GM11168 (cell line): Measurements from ENCODE around the gene PHYHIPL.
"Not testable (repeated sequence)": the region's sequence is repeated elsewhere in the genome, so short reads cannot be mapped to it uniquely, and the experiment has no call there.

Source experiments
- in situ Hi-C: fragments of 300-500 bp; cut with MboI; formaldehyde crosslinking; loops from one replicate; pipeline ENCODE4 v1.12.0; 2022; ENCODE audit warnings: low sequenced_read_pairs; ENCODE audit not compliant: unreplicated experiment

Gene PHYHIPL

GRCh38 chr10:59181668-59182067, 5.2 kb downstream of the PHYHIPL start:
- in situ Hi-C loops: no loop called here

GRCh38 chr10:59190332-59190731, 13.9 kb downstream of the PHYHIPL start:
- in situ Hi-C loops: no loop called here

- in situ Hi-C loops: loop anchor here (25.0 kb wide), 1 partner anchor 269 kb away; no protein-coding TSS in a partner anchor
Observed at GRCh38 chr10:59206204-59206720, 29.8 kb downstream of the PHYHIPL start.

- in situ Hi-C loops: loop anchor here (25.0 kb wide), 1 partner anchor 275 kb away; no protein-coding TSS in a partner anchor
Observed at GRCh38 chr10:59212301-59212798, 35.9 kb downstream of the PHYHIPL start.

GRCh38 chr10:59214160-59214559, 37.7 kb downstream of the PHYHIPL start:
- in situ Hi-C loops: loop anchor here (25.0 kb wide), 1 partner anchor 277 kb away; no protein-coding TSS in a partner anchor

- in situ Hi-C loops: loop anchor here (25.0 kb wide), 1 partner anchor 279 kb away; no protein-coding TSS in a partner anchor
Observed at GRCh38 chr10:59216178-59216869, 39.9 kb downstream of the PHYHIPL start.

- in situ Hi-C loops: loop anchor here (25.0 kb wide), 1 partner anchor 285 kb away; no protein-coding TSS in a partner anchor
Observed at GRCh38 chr10:59222788-59223187, 46.3 kb downstream of the PHYHIPL start.

- in situ Hi-C loops: loop anchor here (25.0 kb wide), 1 partner anchor 286 kb away; no protein-coding TSS in a partner anchor
Observed at GRCh38 chr10:59223597-59223996, 47.2 kb downstream of the PHYHIPL start.

GRCh38 chr10:59225211-59225610, 48.8 kb downstream of the PHYHIPL start:
- in situ Hi-C loops: no loop called here

- in situ Hi-C loops: no loop called here
Observed at GRCh38 chr10:59227136-59227673, 50.8 kb downstream of the PHYHIPL start.

- in situ Hi-C loops: no loop called here
Observed at GRCh38 chr10:59229441-59229840, 53.0 kb downstream of the PHYHIPL start.

- in situ Hi-C loops: no loop called here
Observed at GRCh38 chr10:59234194-59234593, 57.8 kb downstream of the PHYHIPL start.

- in situ Hi-C loops: no loop called here
Observed at GRCh38 chr10:59234816-59235429, 58.5 kb downstream of the PHYHIPL start.

GRCh38 chr10:59236064-59236697, 59.7 kb downstream of the PHYHIPL start:
- in situ Hi-C loops: no loop called here

GRCh38 chr10:59237775-59238174, 61.3 kb downstream of the PHYHIPL start:
- in situ Hi-C loops: no loop called here

- in situ Hi-C loops: not testable (repeated sequence)
Observed at GRCh38 chr10:59239108-59239507, 62.7 kb downstream of the PHYHIPL start.

- in situ Hi-C loops: no loop called here
Observed at GRCh38 chr10:59240582-59241183, 64.2 kb downstream of the PHYHIPL start.

GRCh38 chr10:59242057-59242456, 65.6 kb downstream of the PHYHIPL start:
- in situ Hi-C loops: no loop called here

- in situ Hi-C loops: no loop called here
Observed at GRCh38 chr10:59242991-59243390, 66.5 kb downstream of the PHYHIPL start.

- in situ Hi-C loops: no loop called here
Observed at GRCh38 chr10:59243611-59244195, 67.3 kb downstream of the PHYHIPL start.
